Gastrocnemius medialis (tissue), 4 donors: ENCODE data around the gene NKD1. TPM values are rescaled to one million over a fixed set of nuclear protein-coding genes. Genes with fewer than 3 reads are reported as not detected.

Source experiments
- ATAC-seq, 2 donors: fragments of 150-250 bp; one replicate each; pipeline ENCODE4 v1.9.1; 2016
- DNase-seq, 2 donors: peaks; one replicate each; pipeline ENCODE4 v3.0.0-alpha.2; 2019
- H3K27ac ChIP-seq, 4 donors: fragments of 200-600 bp; sonication (generic); 1 replicate in 1 of 4; 2 replicates in 3 of 4; pipeline ENCODE4 v1.5.1; 2016 to 2018; ENCODE audit warnings: mild to moderate bottlenecking in 2 of 4, moderate library complexity in 1 of 4
- H3K27me3 ChIP-seq, 3 donors: fragments of 200-600 bp; sonication (generic) in 2 of 3; 1 replicate in 1 of 3; 2 replicates in 2 of 3; pipeline versions ENCODE4 v1.5.1 to v1.6.0; 2016 to 2019; ENCODE audit warnings: mild to moderate bottlenecking in 1 of 3, moderate library complexity in 1 of 3
- H3K36me3 ChIP-seq, 2 donors: fragments of 200-600 bp; sonication (generic) in 1 of 2; one replicate each; pipeline ENCODE4 v1.5.1; 2017 to 2018
- H3K4me1 ChIP-seq, 2 donors: fragments of 200-600 bp; sonication (generic) in 1 of 2; one replicate each; pipeline ENCODE4 v1.5.1; 2016 to 2017; ENCODE audit warnings: mild to moderate bottlenecking in 2 of 2
- H3K4me3 ChIP-seq, 4 donors: fragments of 200-600 bp; sonication (generic) in 3 of 4; 1 replicate in 1 of 4; 2 replicates in 3 of 4; pipeline ENCODE4 v1.5.1; 2016 to 2019; ENCODE audit warnings: mild to moderate bottlenecking in 2 of 4
- H3K9me3 ChIP-seq, 3 donors: fragments of 200-600 bp; sonication (generic) in 2 of 3; 1 replicate in 1 of 3; 2 replicates in 2 of 3; pipeline ENCODE4 v1.5.1; 2016 to 2019
- CTCF ChIP-seq, 5 experiments: fragments of 450-650 bp in 3 of 5; fragments of 200-600 bp in 2 of 5; sonication (generic) in 2 of 5; IDR thresholded peaks in 4 of 5; conservative IDR thresholded peaks in 1 of 5; 1 replicate in 4 of 5; 2 replicates in 1 of 5; pipeline ENCODE4 v1.5.1; 2016 to 2019; ENCODE audit warnings: antibody characterized with exemption in 5 of 5, mild to moderate bottlenecking in 3 of 5, moderate library complexity in 3 of 5
- POLR2A ChIP-seq, 2 donors: fragments of 450-650 bp; IDR thresholded peaks; one replicate each; pipeline ENCODE4 v1.6.1; 2017; ENCODE audit warnings: antibody characterized with exemption in 2 of 2, mild to moderate bottlenecking in 2 of 2, moderate library complexity in 2 of 2
- in situ Hi-C, 4 donors: fragments of 200-750 bp; cut with MboI; loops; one replicate each; pipeline versions ENCODE4 v1.15.0 to v1.8.0; 2017; ENCODE audit warnings: low sequenced_read_pairs in 4 of 4
- intact Hi-C: fragments of 100-400 bp; cut with DNase I; formaldehyde crosslinking; loops from one replicate; pipeline ENCODE4 v1.15.1; 2023; ENCODE audit warnings: low total_unique reads
- total RNA-seq, 4 donors: library from RNA; depleted of rRNA; stranded (reverse); fragments of >200 nt; gene quantifications; one replicate each; pipeline versions ENCODE4 v1.1.0 to v1.2.3, GENCODE V29; 2016

Gene NKD1
- total RNA-seq, 4 donors from 2014 or later: 0.10 to 0.75 (median 0.19) TPM

- in situ Hi-C loops: no loop called here
- ATAC-seq: no peak
- no peak for DNase-seq
- no peak overlapping the region for H3K27ac ChIP-seq
- peaks cover 0 to 15% of the 10 kb centered on the region in 2 donors for H3K4me1 ChIP-seq
- no peak overlapping the region for H3K4me3 ChIP-seq
- no peaks in the 10 kb centered on the region for H3K36me3 ChIP-seq
- TF ChIP-seq CTCF (IDR thresholded peaks at IDR 0.05 in 4 of 5, conservative IDR thresholded peaks at IDR 0.05 in 1 of 5) (no peak), POLR2A (IDR thresholded peaks at IDR 0.05) (no peak)
- intact Hi-C loops: no loop called here
- no peaks in the 10 kb centered on the region for H3K9me3 ChIP-seq
- no peaks in the 10 kb centered on the region for H3K27me3 ChIP-seq
These were observed 66.9 kb downstream of the NKD1 start for GRCh38 chr16:50614955-50615724.

- ATAC-seq (no peak), DNase-seq (no peak)
- Histone ChIP-seq H3K9me3 (no peaks in the 10 kb centered on the region), H3K4me1 (peaks cover 0 to 15% of the 10 kb centered on the region in 2 donors), H3K4me3 (no peak overlapping the region), H3K27ac (no peak overlapping the region), H3K27me3 (no peaks in the 10 kb centered on the region), H3K36me3 (no peaks in the 10 kb centered on the region)
- in situ Hi-C loops (no loop called here), intact Hi-C loops (no loop called here)
- TF ChIP-seq CTCF (IDR thresholded peaks at IDR 0.05 in 4 of 5, conservative IDR thresholded peaks at IDR 0.05 in 1 of 5) (no peak), POLR2A (IDR thresholded peaks at IDR 0.05) (no peak)
These were observed 67.7 kb downstream of the NKD1 start for GRCh38 chr16:50615891-50616290.

- TF ChIP-seq POLR2A (IDR thresholded peaks at IDR 0.05) (no peak), CTCF (IDR thresholded peaks at IDR 0.05 in 4 of 5, conservative IDR thresholded peaks at IDR 0.05 in 1 of 5) (no peak)
- no peak overlapping the region for H3K27ac ChIP-seq
- no peaks in the 10 kb centered on the region for H3K9me3 ChIP-seq
- no peaks in the 10 kb centered on the region for H3K27me3 ChIP-seq
- H3K4me1 ChIP-seq: peaks cover 0 to 15% of the 10 kb centered on the region in 2 donors
- in situ Hi-C loops (no loop called here), intact Hi-C loops (no loop called here)
- H3K4me3 ChIP-seq: no peak overlapping the region
- no peaks in the 10 kb centered on the region for H3K36me3 ChIP-seq
- DNase-seq (no peak), ATAC-seq (no peak)
These were observed 68.2 kb downstream of the NKD1 start for GRCh38 chr16:50616386-50616785.

GRCh38 chr16:50616883-50617645 lies 68.9 kb downstream of the NKD1 start:
- intact Hi-C loops (no loop called here), in situ Hi-C loops (no loop called here)
- H3K4me3 ChIP-seq: no peak overlapping the region
- no peaks in the 10 kb centered on the region for H3K36me3 ChIP-seq
- H3K9me3 ChIP-seq: no peaks in the 10 kb centered on the region
- no peaks in the 10 kb centered on the region for H3K27me3 ChIP-seq
- peaks cover 0 to 15% of the 10 kb centered on the region in 2 donors for H3K4me1 ChIP-seq
- H3K27ac ChIP-seq: no peak overlapping the region
- TF ChIP-seq POLR2A (IDR thresholded peaks at IDR 0.05) (no peak), CTCF (IDR thresholded peaks at IDR 0.05 in 4 of 5, conservative IDR thresholded peaks at IDR 0.05 in 1 of 5) (no peak)
- no peak for ATAC-seq
- DNase-seq: no peak
